Body of pancreas (tissue), 4 donors: ENCODE measurements around the gene CTIF. TPM values are rescaled to one million over a fixed set of nuclear protein-coding genes. Genes with fewer than 3 reads are reported as not detected.
"Not testable (repeated sequence)": the region's sequence is repeated elsewhere in the genome, so short reads cannot be mapped to it uniquely, and the experiment has no call there.

ENCODE experiments used
- ATAC-seq: fragments of 150-250 bp; one replicate; pipeline ENCODE4 v1.9.1; 2016
- DNase-seq, 4 donors: peaks; one replicate each; pipeline ENCODE4 v3.0.0-alpha.2; 2019
- H3K27ac ChIP-seq, 4 donors: fragments of 200-600 bp; sonication (generic); 1 replicate in 3 of 4; 2 replicates in 1 of 4; pipeline versions ENCODE4 v1.5.1 to v1.6.1; 2016 to 2019; ENCODE audit warnings: mild to moderate bottlenecking in 1 of 4, mixed read lengths in 1 of 4, moderate library complexity in 1 of 4
- H3K27me3 ChIP-seq, 2 donors: fragments of 200-600 bp; sonication (generic); one replicate each; pipeline ENCODE4 v1.6.0; 2016; ENCODE audit warnings: mild to moderate bottlenecking in 1 of 2
- H3K36me3 ChIP-seq, 2 donors: fragments of 200-600 bp; sonication (generic); replicated peaks in 1 of 2; 2 replicates each; pipeline ENCODE4 v1.5.1; 2016; ENCODE audit warnings: low read depth in 2 of 2; ENCODE audit not compliant: insufficient read depth in 1 of 2
- H3K4me1 ChIP-seq: fragments of 200-600 bp; sonication (generic); one replicate; pipeline ENCODE4 v1.6.0; 2016
- H3K4me3 ChIP-seq, 2 donors: fragments of 200-600 bp; sonication (generic); 1 replicate in 1 of 2; 2 replicates in 1 of 2; pipeline ENCODE4 v1.5.1; 2016 to 2019
- H3K9me3 ChIP-seq, 3 donors: fragments of 200-600 bp; sonication (generic); 1 replicate in 2 of 3; 2 replicates in 1 of 3; pipeline ENCODE4 v1.5.1; 2016
- POLR2A ChIP-seq, 3 donors: fragments of 450-650 bp; IDR thresholded peaks; one replicate each; pipeline ENCODE4 v1.6.1; 2016; ENCODE audit warnings: antibody characterized with exemption in 3 of 3, mild to moderate bottlenecking in 2 of 3
- WGBS, 2 donors: methylation state at CpG; one replicate each; pipeline ENCODE4 v1.1.5; 2017; 5-methylcytosine and 5-hydroxymethylcytosine counted together
- intact Hi-C: fragments of 100-400 bp; cut with DNase I; formaldehyde crosslinking; loops from one replicate; pipeline ENCODE4 v1.15.1; 2023
- total RNA-seq, 2 donors: library from RNA; depleted of rRNA; stranded (reverse); fragments of >200 nt; gene quantifications; one replicate each; pipeline ENCODE4 v1.1.0, GENCODE V29; 2016
- TF ChIP-seq, protein P1 (sequence below), 7 experiments: fragments of 450-650 bp in 4 of 7; fragments of 200-600 bp in 3 of 7; sonication (generic) in 3 of 7; IDR thresholded peaks; one replicate each; pipeline ENCODE4 v1.5.1; 2016 to 2019; ENCODE audit warnings: antibody characterized with exemption in 7 of 7

The CTIF gene
- total RNA-seq, 2 donors from 2014 or later, result 18.7 to 24.4 TPM

DNA sequence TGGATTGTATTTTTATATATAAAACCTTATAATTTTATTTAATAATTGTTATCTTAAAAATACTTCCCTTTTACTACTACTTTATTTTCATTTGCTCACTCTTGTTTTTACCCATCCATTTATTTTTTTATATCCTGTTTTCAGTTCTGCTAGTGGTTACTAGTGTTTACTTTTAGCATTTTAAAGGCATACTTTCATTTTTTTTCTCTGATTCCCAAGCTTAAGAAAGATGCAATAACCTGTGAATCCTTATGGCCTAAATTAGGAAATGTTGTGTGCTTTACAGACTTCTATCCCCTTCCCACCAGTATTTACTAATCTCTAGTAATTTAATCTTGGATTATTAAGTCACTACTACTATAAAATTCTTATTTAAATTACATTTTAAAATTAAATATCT is 272.0 kb downstream of the CTIF start:
- Histone ChIP-seq H3K4me1 (no peaks in the 10 kb centered on the region), H3K27ac (no peak overlapping the region), H3K27me3 (no peaks in the 10 kb centered on the region), H3K9me3 (no peaks in the 10 kb centered on the region), H3K4me3 (no peak overlapping the region), H3K36me3 (no peaks in the 10 kb centered on the region)
- no peak for TF ChIP-seq POLR2A (IDR thresholded peaks at IDR 0.05)
- DNase-seq, result no peak
- intact Hi-C loops, result no loop called here
- ATAC-seq, result no peak

DNA sequence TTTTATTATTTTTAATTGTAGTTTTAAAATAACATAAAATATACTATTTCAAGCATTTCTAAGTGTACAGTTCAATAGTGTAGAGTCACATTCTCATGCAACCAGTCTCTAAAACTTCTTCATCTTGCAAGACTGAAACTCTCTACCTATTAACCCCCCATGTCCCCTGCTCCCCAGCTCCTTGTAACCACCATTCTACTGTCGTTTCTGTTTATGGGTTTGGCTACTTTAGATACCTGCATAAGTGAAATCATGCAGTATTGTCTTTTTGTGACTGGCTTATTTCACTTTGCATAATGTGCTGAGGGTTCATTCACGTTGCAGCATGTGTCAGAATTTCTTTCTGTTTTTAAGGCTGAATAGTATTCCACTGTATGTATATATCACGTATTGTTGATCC is 272.6 kb downstream of the CTIF start:
- no peak overlapping the region for H3K4me3 ChIP-seq
- intact Hi-C loops, result no loop called here
- no peaks in the 10 kb centered on the region for H3K9me3 ChIP-seq
- no peaks in the 10 kb centered on the region for H3K4me1 ChIP-seq
- TF ChIP-seq, protein P1, sequence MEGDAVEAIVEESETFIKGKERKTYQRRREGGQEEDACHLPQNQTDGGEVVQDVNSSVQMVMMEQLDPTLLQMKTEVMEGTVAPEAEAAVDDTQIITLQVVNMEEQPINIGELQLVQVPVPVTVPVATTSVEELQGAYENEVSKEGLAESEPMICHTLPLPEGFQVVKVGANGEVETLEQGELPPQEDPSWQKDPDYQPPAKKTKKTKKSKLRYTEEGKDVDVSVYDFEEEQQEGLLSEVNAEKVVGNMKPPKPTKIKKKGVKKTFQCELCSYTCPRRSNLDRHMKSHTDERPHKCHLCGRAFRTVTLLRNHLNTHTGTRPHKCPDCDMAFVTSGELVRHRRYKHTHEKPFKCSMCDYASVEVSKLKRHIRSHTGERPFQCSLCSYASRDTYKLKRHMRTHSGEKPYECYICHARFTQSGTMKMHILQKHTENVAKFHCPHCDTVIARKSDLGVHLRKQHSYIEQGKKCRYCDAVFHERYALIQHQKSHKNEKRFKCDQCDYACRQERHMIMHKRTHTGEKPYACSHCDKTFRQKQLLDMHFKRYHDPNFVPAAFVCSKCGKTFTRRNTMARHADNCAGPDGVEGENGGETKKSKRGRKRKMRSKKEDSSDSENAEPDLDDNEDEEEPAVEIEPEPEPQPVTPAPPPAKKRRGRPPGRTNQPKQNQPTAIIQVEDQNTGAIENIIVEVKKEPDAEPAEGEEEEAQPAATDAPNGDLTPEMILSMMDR (IDR thresholded peaks at IDR 0.05), result no peak
- TF ChIP-seq POLR2A (IDR thresholded peaks at IDR 0.05), result no peak
- ATAC-seq, result no peak
- no peak overlapping the region for H3K27ac ChIP-seq
- H3K27me3 ChIP-seq, result no peaks in the 10 kb centered on the region
- no peak for DNase-seq
- WGBS, 2 donors, result 87 to 92% methylated on average over 3 of the region's 3 CpGs
- no peaks in the 10 kb centered on the region for H3K36me3 ChIP-seq

DNA sequence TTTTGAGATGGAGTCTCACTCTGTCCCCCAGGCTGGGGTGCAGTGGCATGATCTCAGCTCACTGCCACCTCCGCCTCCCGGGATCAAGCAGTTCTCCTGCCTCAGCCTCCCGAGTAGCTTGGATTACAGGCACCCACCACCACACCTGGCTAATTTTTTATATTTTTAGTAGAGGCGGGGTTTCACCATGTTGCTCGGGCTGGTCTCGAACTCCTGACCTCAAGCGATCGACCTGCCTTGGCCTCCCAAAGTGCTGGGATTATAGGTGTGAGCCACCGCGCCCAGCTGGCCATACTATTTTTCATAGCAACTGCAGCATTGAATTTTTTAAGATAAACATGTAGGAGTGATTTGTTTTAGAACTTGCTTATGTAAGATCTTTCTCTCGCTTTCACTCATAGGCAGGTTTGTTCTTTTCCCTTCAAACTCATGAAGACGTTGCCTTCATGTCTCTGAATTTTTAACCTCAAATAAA is 273.2 kb downstream of the CTIF start:
- H3K4me1 ChIP-seq, H3K4me3 ChIP-seq, ATAC-seq, H3K27ac ChIP-seq, H3K9me3 ChIP-seq, DNase-seq, intact Hi-C loops, H3K27me3 ChIP-seq, H3K36me3 ChIP-seq: not testable (repeated sequence)
- 88 to 90% methylated on average over 12 of the region's 12 CpGs for WGBS, 2 donors

DNA sequence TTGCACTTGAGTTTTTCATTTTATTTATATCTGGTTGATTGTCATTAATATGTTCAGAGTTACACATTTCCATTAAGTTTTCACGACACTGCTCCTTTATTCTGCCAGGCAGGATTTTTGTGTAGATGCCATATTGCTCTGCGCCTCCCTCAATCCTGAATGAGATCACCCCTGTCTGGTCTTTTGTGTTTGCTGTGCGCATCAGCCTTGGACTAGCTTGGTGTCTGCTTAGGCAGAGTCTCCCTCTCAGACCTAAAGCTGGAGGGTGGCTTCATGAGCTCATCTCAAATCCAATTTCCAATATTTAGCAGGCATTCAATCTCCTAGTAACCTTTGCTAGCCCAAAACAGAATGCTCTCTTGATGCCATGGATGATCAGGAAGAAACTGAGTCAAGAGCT is 274.5 kb downstream of the CTIF start:
- Histone ChIP-seq H3K36me3 (no peaks in the 10 kb centered on the region), H3K4me1 (no peaks in the 10 kb centered on the region), H3K27ac (no peak overlapping the region), H3K4me3 (no peak overlapping the region), H3K9me3 (no peaks in the 10 kb centered on the region), H3K27me3 (no peaks in the 10 kb centered on the region)
- TF ChIP-seq POLR2A (IDR thresholded peaks at IDR 0.05), result no peak
- TF ChIP-seq, protein P1 (IDR thresholded peaks at IDR 0.05), result no peak
- ATAC-seq (no peak), DNase-seq (no peak)
- intact Hi-C loops, result no loop called here
- WGBS, 2 donors, result 95 to 100% methylated on average over 3 of the region's 3 CpGs

DNA sequence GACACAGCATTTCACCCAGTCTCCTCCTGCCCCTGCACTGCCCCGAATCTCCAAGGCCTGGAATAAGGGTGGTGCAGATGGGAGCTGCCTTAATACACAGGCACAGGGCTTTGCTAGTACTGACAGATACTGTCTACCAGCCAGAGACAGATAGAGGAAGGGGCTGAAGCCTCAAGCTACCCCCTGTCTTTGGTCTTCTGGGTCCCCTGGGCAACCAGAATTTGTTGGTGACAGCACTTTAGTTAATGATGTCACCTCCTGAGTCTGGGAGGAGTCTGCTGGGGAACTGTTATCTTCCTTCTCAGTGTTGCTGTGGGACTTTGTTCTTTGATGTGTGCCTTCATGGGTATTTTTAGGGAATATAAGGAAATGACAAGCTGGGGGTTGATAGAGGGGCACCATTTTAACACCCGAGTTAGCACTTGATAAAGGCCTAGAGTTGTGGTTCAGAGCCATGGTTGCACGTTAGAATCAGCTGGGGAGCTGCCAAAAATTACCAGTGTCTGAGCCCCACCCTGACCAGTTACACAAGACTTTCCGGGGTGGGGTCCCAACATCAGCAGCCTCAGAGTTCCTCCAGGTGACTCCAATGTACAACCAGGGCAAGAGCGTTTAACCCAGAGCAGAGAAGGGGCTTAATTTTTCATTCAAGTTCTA is 275.1 kb downstream of the CTIF start:
- Histone ChIP-seq H3K36me3 (no peaks in the 10 kb centered on the region), H3K27ac (no peak overlapping the region), H3K4me1 (no peaks in the 10 kb centered on the region), H3K4me3 (no peak overlapping the region), H3K9me3 (no peaks in the 10 kb centered on the region), H3K27me3 (no peaks in the 10 kb centered on the region)
- ATAC-seq, result no peak
- DNase-seq, result peak in 1 of 4 donors; percentile 3
- WGBS, 2 donors, result 66 to 92% methylated on average over 5 of the region's 5 CpGs
- TF ChIP-seq POLR2A (IDR thresholded peaks at IDR 0.05), result no peak
- TF ChIP-seq, protein P1 (IDR thresholded peaks at IDR 0.05), result no peak
- intact Hi-C loops, result no loop called here
